Measurements from ENCODE around the gene LRRC46. TPM values are rescaled to one million over a fixed set of nuclear protein-coding genes. Genes with fewer than 3 reads are reported as not detected.
A peak's percentile ranks its signal among the peaks of the same experiment; 100 is the strongest.

LRRC46 gene
- total and polyA plus RNA-seq, 9 of the 15 experiments (the other 6 are each of a cell fraction or from before 2014, with no cell fraction given): 0.39 to 1.4 (median 0.53) TPM; not detected in 1

DNA sequence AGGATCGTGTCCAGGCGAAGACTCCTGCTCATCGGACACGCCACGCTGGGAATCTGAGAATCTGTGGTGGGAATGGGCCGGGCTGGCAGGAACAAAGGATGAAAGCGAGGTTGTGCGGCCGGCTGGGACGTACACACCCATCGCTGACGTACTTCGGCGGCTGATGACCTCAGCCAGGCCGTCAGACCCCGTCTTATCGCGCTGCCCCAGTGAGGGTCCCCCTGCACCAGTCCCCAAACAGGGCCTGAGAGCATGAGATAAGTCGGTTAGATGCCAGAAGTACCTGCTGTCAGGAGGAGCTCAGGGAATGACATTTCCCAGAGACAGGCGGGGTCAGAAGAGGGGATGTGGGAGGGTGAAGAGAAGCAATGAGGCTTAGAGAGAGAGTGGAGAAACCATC lies 35.5 kb downstream of the LRRC46 start (continued):
- 0 out of 2 replicates have a peak, but pooled peaks have one; percentile 60 for TF ChIP-seq MXI1 (IDR thresholded peaks at IDR 0.05; ENCODE audit: low read depth, low read length)
- TF ChIP-seq MYNN (IDR thresholded peaks at IDR 0.05): peak; percentile 89
- no peak for TF ChIP-seq MYNN (CRISPR knock-in tag; IDR thresholded peaks at IDR 0.05)
- TF ChIP-seq, protein P1, sequence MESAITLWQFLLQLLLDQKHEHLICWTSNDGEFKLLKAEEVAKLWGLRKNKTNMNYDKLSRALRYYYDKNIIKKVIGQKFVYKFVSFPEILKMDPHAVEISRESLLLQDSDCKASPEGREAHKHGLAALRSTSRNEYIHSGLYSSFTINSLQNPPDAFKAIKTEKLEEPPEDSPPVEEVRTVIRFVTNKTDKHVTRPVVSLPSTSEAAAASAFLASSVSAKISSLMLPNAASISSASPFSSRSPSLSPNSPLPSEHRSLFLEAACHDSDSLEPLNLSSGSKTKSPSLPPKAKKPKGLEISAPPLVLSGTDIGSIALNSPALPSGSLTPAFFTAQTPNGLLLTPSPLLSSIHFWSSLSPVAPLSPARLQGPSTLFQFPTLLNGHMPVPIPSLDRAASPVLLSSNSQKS (CRISPR knock-in tag; IDR thresholded peaks at IDR 0.05): no peak
- peak; percentile 100 for TF ChIP-seq TCF3 (CRISPR knock-in tag; IDR thresholded peaks at IDR 0.05)
- 0 out of 2 replicates have a peak, but pooled peaks have one; percentile 65 for TF ChIP-seq FOXP1 (CRISPR knock-in tag; IDR thresholded peaks at IDR 0.05)
- peak; percentile 56; the same call in 1 of the 2 replicates for TF ChIP-seq KLF6 (CRISPR knock-in tag; IDR thresholded peaks at IDR 0.05; ENCODE audit: borderline replicate concordance)
- peak; percentile 94 for TF ChIP-seq DMBX1 (CRISPR knock-in tag; IDR thresholded peaks at IDR 0.05; ENCODE audit: borderline replicate concordance)
- no peak for TF ChIP-seq FOXJ3 (CRISPR knock-in tag; IDR thresholded peaks at IDR 0.05)
- TF ChIP-seq PML (IDR thresholded peaks at IDR 0.05; ENCODE audit: low read length): peak; percentile 97
- TF ChIP-seq, protein P2, sequence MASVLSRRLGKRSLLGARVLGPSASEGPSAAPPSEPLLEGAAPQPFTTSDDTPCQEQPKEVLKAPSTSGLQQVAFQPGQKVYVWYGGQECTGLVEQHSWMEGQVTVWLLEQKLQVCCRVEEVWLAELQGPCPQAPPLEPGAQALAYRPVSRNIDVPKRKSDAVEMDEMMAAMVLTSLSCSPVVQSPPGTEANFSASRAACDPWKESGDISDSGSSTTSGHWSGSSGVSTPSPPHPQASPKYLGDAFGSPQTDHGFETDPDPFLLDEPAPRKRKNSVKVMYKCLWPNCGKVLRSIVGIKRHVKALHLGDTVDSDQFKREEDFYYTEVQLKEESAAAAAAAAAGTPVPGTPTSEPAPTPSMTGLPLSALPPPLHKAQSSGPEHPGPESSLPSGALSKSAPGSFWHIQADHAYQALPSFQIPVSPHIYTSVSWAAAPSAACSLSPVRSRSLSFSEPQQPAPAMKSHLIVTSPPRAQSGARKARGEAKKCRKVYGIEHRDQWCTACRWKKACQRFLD (CRISPR knock-in tag; IDR thresholded peaks at IDR 0.05): peak; percentile 99
- TF ChIP-seq TEAD1 (CRISPR knock-in tag; IDR thresholded peaks at IDR 0.05): peak; percentile 79 to 91
- TF ChIP-seq SOX6 (IDR thresholded peaks at IDR 0.05): peak; percentile 98
- 0 out of 2 replicates have a peak, but pooled peaks have one; percentile 34 for TF ChIP-seq GTF2E2 (tag; IDR thresholded peaks at IDR 0.05)
- no peak for TF ChIP-seq ILF3 (IDR thresholded peaks at IDR 0.05; ENCODE audit: borderline replicate concordance)
- TF ChIP-seq, protein P3, sequence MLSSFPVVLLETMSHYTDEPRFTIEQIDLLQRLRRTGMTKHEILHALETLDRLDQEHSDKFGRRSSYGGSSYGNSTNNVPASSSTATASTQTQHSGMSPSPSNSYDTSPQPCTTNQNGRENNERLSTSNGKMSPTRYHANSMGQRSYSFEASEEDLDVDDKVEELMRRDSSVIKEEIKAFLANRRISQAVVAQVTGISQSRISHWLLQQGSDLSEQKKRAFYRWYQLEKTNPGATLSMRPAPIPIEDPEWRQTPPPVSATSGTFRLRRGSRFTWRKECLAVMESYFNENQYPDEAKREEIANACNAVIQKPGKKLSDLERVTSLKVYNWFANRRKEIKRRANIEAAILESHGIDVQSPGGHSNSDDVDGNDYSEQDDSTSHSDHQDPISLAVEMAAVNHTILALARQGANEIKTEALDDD (IDR thresholded peaks at IDR 0.05): peak; percentile 23; the same call in 1 of the 2 replicates
- TF ChIP-seq ETV5 (CRISPR knock-in tag; IDR thresholded peaks at IDR 0.05; ENCODE audit: low read depth): 0 out of 2 replicates have a peak, but pooled peaks have one; percentile 59
- peak; percentile 97 for TF ChIP-seq HDAC3 (IDR thresholded peaks at IDR 0.05; ENCODE audit: borderline replicate concordance, partially characterized antibody)
- TF ChIP-seq HNRNPK (IDR thresholded peaks at IDR 0.05; ENCODE audit: low read depth, low read length, poor library complexity, severe bottlenecking): no peak
- TF ChIP-seq, protein P4, sequence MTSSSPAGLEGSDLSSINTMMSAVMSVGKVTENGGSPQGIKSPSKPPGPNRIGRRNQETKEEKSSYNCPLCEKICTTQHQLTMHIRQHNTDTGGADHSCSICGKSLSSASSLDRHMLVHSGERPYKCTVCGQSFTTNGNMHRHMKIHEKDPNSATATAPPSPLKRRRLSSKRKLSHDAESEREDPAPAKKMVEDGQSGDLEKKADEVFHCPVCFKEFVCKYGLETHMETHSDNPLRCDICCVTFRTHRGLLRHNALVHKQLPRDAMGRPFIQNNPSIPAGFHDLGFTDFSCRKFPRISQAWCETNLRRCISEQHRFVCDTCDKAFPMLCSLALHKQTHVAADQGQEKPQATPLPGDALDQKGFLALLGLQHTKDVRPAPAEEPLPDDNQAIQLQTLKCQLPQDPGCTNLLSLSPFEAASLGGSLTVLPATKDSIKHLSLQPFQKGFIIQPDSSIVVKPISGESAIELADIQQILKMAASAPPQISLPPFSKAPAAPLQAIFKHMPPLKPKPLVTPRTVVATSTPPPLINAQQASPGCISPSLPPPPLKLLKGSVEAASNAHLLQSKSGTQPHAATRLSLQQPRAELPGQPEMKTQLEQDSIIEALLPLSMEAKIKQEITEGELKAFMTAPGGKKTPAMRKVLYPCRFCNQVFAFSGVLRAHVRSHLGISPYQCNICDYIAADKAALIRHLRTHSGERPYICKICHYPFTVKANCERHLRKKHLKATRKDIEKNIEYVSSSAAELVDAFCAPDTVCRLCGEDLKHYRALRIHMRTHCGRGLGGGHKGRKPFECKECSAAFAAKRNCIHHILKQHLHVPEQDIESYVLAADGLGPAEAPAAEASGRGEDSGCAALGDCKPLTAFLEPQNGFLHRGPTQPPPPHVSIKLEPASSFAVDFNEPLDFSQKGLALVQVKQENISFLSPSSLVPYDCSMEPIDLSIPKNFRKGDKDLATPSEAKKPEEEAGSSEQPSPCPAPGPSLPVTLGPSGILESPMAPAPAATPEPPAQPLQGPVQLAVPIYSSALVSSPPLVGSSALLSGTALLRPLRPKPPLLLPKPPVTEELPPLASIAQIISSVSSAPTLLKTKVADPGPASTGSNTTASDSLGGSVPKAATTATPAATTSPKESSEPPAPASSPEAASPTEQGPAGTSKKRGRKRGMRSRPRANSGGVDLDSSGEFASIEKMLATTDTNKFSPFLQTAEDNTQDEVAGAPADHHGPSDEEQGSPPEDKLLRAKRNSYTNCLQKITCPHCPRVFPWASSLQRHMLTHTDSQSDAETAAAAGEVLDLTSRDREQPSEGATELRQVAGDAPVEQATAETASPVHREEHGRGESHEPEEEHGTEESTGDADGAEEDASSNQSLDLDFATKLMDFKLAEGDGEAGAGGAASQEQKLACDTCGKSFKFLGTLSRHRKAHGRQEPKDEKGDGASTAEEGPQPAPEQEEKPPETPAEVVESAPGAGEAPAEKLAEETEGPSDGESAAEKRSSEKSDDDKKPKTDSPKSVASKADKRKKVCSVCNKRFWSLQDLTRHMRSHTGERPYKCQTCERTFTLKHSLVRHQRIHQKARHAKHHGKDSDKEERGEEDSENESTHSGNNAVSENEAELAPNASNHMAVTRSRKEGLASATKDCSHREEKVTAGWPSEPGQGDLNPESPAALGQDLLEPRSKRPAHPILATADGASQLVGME (CRISPR knock-in tag; IDR thresholded peaks at IDR 0.05): no peak
- peak; percentile 96 for TF ChIP-seq LCOR (CRISPR knock-in tag; IDR thresholded peaks at IDR 0.05)
